HL-60 (cell line): ENCODE results near the gene NARF.

Experiments used
- DNase-seq, 2 experiments: peaks; one replicate each; pipeline ENCODE4 v3.0.0-alpha.2; 2010 to 2020; ENCODE audit warnings: low read depth in 1 of 2, low spot score in 1 of 2
- H3K27ac ChIP-seq: fragments of 250-450 bp; sonication (Bioruptor Pico); replicated peaks from 2 replicates; pipeline ENCODE4 v1.5.1; 2020; ENCODE audit warnings: mild to moderate bottlenecking, moderate library complexity
- H3K27me3 ChIP-seq: fragments of 250-450 bp; sonication (Bioruptor Pico); 2 replicates; pipeline ENCODE4 v1.5.1; 2021; ENCODE audit warnings: mild to moderate bottlenecking, moderate library complexity; ENCODE audit not compliant: insufficient read depth, poor library complexity, severe bottlenecking
- H3K4me3 ChIP-seq: replicated peaks from 2 replicates; pipeline ENCODE4 v1.5.1; 2011; ENCODE audit warnings: mild to moderate bottlenecking, control low read depth, low read length; ENCODE audit not compliant: insufficient read depth
- CTCF ChIP-seq: IDR thresholded peaks from one replicate; pipeline ENCODE4 v1.5.1; 2011; ENCODE audit warnings: low read length, control low read depth, inconsistent platforms; ENCODE audit not compliant: insufficient read depth
- GABPA ChIP-seq: IDR thresholded peaks from 2 replicates; pipeline ENCODE4 v1.6.1; 2012; ENCODE audit warnings: low read depth
- POLR2AphosphoS5 ChIP-seq: IDR thresholded peaks from 2 replicates; pipeline ENCODE4 v1.6.1; 2012; ENCODE audit warnings: low read depth
- SPI1 ChIP-seq: IDR thresholded peaks from 2 replicates; pipeline ENCODE4 v1.6.1; 2012; ENCODE audit warnings: low read depth, mild to moderate bottlenecking, borderline replicate concordance
- TF ChIP-seq, protein P1 (sequence below): IDR thresholded peaks from 2 replicates; pipeline ENCODE4 v1.6.1; 2012; ENCODE audit warnings: low read depth; ENCODE audit not compliant: insufficient replicate concordance

NARF gene

DNA sequence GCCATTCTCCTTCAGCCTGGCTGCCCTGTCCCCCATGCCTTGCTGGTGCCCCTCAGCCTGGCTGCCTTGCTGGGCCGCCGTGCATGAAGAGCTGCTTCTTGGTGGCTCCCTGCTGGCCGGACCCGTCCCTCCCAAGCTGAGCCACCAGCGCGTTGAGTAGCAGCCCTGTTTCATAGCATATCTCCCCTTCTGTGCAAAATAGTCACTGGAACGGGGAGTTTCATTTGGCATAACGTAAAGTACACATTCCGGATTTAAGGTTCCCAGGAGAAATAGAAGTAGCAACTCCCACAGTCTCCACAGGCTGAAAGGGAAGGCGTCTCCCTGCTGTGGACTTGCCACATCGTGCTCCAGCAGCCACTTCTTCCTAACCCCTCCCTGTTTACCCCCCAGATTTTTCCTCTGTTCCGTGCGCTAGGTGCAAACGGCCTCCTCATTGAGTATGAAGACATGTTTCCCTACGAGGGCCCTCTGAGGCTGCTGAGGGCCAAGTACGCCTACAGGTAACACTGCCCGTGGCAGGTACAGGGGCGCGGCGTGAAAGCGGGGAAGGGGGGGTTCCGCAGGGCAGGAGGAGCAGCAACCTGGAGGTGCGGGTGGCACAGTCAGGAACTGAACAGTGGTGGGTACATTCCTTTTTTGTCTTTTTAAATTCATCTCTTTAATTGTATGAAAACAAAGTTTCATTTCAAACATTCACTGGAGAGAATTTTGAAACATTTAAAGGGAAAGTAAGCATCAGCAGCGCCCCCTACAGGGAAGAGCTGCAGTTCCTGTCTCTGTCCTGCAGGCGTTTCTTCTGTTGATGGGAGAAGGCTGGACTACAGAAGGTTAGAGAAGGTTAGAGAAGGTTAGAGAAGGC is 34.3 kb upstream of the NARF start:
- H3K27ac ChIP-seq, result no peak overlapping the region
- peak in 1 of 2 experiments; percentile 44 for DNase-seq
- TF ChIP-seq SPI1 (peak; percentile 52), CTCF (peak; percentile 61), POLR2AphosphoS5 (no peak), GABPA (no peak)
- TF ChIP-seq, protein P1, sequence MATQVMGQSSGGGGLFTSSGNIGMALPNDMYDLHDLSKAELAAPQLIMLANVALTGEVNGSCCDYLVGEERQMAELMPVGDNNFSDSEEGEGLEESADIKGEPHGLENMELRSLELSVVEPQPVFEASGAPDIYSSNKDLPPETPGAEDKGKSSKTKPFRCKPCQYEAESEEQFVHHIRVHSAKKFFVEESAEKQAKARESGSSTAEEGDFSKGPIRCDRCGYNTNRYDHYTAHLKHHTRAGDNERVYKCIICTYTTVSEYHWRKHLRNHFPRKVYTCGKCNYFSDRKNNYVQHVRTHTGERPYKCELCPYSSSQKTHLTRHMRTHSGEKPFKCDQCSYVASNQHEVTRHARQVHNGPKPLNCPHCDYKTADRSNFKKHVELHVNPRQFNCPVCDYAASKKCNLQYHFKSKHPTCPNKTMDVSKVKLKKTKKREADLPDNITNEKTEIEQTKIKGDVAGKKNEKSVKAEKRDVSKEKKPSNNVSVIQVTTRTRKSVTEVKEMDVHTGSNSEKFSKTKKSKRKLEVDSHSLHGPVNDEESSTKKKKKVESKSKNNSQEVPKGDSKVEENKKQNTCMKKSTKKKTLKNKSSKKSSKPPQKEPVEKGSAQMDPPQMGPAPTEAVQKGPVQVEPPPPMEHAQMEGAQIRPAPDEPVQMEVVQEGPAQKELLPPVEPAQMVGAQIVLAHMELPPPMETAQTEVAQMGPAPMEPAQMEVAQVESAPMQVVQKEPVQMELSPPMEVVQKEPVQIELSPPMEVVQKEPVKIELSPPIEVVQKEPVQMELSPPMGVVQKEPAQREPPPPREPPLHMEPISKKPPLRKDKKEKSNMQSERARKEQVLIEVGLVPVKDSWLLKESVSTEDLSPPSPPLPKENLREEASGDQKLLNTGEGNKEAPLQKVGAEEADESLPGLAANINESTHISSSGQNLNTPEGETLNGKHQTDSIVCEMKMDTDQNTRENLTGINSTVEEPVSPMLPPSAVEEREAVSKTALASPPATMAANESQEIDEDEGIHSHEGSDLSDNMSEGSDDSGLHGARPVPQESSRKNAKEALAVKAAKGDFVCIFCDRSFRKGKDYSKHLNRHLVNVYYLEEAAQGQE, result no peak
- no peak overlapping the region for H3K4me3 ChIP-seq
- no peaks in the 10 kb centered on the region for H3K27me3 ChIP-seq

- no peak overlapping the region for H3K27ac ChIP-seq
- no peaks in the 10 kb centered on the region for H3K27me3 ChIP-seq
- H3K4me3 ChIP-seq, result no peak overlapping the region
- no peak for DNase-seq
- TF ChIP-seq, protein P1, result no peak
- TF ChIP-seq POLR2AphosphoS5, result no peak
- TF ChIP-seq SPI1, result no peak
- no peak for TF ChIP-seq CTCF
- no peak for TF ChIP-seq GABPA
Measured at GRCh38 chr17:82424863-82425159, 33.7 kb upstream of the NARF start.

DNA sequence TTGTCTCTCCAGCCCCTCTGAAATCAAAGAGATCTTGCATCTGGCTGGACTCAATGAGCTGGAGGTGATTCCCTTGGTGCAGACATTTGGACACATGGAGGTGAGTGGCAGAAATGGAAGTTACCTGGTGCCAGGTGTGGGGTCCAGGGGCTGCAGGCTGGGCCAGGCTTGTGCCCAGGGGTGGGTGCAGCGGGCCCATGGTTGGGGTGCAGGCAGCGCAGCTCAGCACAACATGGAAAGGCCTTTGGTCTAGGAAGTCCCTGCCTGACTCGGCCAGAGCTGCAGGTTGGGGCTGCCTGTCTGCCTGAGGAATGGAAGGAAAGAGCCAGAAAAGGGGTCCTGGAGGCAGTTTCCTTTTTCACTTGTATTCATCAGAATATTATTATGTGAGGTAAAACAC is 30.0 kb upstream of the NARF start:
- no peak for DNase-seq
- no peaks in the 10 kb centered on the region for H3K27me3 ChIP-seq
- TF ChIP-seq, protein P1, result no peak
- TF ChIP-seq POLR2AphosphoS5 (no peak), GABPA (no peak), CTCF (no peak), SPI1 (no peak)
- no peak overlapping the region for H3K27ac ChIP-seq
- no peak overlapping the region for H3K4me3 ChIP-seq
